Urinary bladder (tissue), 4 donors: ENCODE measurements around the gene CHMP2A. TPM values are rescaled to one million over a fixed set of nuclear protein-coding genes. Genes with fewer than 3 reads are reported as not detected.
"Not testable (repeated sequence)": the region's sequence is repeated elsewhere in the genome, so short reads cannot be mapped to it uniquely, and the experiment has no call there.

Source experiments
- DNase-seq: peaks from one replicate; pipeline ENCODE4 v3.0.0-alpha.2; 2015; ENCODE audit errors: extremely low spot score
- H3K27ac ChIP-seq: one replicate; pipeline ENCODE4 v1.5.1; 2013; ENCODE audit warnings: low read depth, mild to moderate bottlenecking, moderate library complexity
- H3K36me3 ChIP-seq: one replicate; pipeline ENCODE4 v1.6.1; 2013; ENCODE audit warnings: mild to moderate bottlenecking, moderate library complexity; ENCODE audit not compliant: insufficient read depth
- H3K4me1 ChIP-seq: one replicate; pipeline ENCODE4 v1.6.1; 2013; ENCODE audit warnings: mild to moderate bottlenecking, moderate library complexity; ENCODE audit not compliant: insufficient read depth
- H3K4me3 ChIP-seq: one replicate; pipeline ENCODE4 v1.5.1; 2013; ENCODE audit warnings: low read depth, low read length
- WGBS: extraction: QIAGEN DNeasy Blood & Tissue Kit; methylation state at CpG from one replicate; pipeline ENCODE4 v1.1.7; 2013; 5-methylcytosine and 5-hydroxymethylcytosine counted together
- polyA plus RNA-seq: library from polyadenylated mRNA; stranded (reverse); fragments of 200-250 nt; gene quantifications from one replicate; pipeline ENCODE4 v1.2.3, GENCODE V29; 2013
- small RNA-seq: library from RNA; depleted of rRNA; stranded (forward); fragments of <200 nt; gene quantifications from one replicate; pipeline ENCODE3, GENCODE V24; 2014
- total RNA-seq: library from RNA; depleted of rRNA; stranded (reverse); fragments of >200 nt; gene quantifications from one replicate; pipeline ENCODE4 v1.2.3, GENCODE V29; 2014
- donor health status: healthy with polysubstance abuse.
- donor health status: healthy.

CHMP2A gene
- total and polyA plus RNA-seq, 2 donors, result 38.4 to 212 TPM

DNA sequence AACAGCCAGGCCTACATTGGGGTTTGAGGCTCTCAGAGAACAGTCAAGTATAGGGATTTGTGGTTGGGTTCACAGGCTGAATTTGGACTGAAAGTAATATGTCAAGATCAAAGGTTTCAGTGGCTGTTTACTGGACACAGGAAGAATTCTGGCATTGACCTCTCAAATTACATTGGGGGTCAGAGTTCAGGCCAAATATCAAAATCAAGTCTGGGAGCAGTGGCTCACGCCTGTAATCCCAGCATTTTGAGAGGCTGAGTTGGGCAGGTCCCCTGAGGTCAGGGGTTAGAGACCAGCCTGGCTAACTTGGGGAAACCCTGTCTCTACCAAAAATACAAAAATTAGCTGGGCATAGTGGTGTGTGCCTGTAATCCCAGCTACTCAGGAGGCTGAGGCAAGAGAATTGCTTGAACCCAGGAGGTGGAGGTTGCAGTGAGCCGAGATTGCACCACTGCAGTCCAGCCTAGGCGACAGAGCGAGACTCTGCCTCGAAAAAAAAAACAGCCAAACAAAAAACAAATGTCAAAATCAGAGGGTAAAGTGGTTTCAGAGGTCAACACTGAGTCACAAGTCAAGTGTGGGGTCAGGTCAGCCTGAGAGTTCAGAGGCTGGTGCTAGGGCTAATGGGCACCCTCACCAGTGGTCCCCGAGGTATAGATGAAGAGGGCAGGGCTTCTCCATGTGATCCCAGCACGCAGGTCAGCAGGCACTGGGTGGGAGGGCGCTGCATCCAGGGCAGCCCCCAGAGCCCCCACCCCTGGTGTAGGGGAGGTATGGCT is 44.6 kb downstream of the CHMP2A start:
- H3K4me1 ChIP-seq, result no peaks in the 10 kb centered on the region
- no peaks in the 10 kb centered on the region for H3K36me3 ChIP-seq
- H3K4me3 ChIP-seq, result no peak overlapping the region
- H3K27ac ChIP-seq, result no peak overlapping the region
- DNase-seq, result no peak
- 81% methylated on average over 8 of the region's 8 CpGs for WGBS

DNA sequence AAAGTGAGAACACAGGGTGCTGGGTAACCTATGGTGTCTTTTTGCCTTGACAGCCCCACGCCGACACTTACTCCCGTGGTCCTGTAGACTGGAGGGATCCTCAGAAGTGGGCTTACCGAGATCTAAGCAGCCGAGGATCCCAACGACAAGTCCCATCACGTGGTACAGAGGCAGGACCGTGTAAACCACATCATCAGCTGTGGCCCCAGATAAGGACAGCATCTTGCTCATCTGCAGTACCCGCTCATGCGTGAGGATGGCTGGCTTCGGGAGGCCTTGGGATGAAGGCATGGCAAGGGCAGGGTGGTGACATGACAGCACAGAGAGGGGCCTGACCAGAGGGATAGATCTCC is 45.2 kb downstream of the CHMP2A start:
- Histone ChIP-seq H3K27ac (no peak overlapping the region), H3K4me3 (no peak overlapping the region), H3K36me3 (no peaks in the 10 kb centered on the region), H3K4me1 (no peaks in the 10 kb centered on the region)
- WGBS, result 78% methylated on average over 11 of the region's 11 CpGs
- no peak for DNase-seq

DNA sequence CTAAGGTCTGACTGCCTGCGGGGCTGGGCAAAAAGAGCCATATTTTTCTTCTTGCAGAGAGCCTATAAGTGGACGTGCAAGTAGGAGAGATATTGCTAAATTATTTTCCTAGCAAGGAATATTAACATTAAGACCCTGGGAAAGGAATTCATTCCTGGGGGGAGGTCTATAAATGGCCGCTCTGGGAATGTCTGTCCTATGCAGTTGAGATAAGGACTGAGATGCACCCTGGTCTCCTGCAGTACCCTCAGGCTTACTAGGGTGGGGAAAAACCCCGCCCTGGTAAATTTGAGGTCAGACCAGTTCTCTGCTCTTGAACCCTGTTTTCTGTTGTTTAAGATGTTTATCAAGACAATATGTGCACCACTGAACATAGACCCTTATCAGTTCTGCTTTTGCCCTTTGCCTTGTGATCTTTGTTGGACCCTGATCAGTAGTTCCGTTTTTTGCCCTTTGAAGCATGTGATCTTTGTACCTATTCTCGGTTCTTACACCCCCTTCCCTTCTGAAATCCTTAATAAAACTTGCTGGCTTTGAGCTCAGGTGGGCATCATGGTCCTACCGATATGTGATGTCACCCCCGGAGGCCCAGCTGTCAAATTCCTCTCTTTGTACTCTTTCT is 47.2 kb downstream of the CHMP2A start:
- 71% methylated on average over 8 of the region's 8 CpGs for WGBS
- not testable (repeated sequence) for H3K27ac ChIP-seq, H3K4me1 ChIP-seq, DNase-seq, H3K36me3 ChIP-seq, H3K4me3 ChIP-seq

Small RNAs within 50 kb of the gene (small RNA-seq; reads per million reads assigned to genes)
- gene MIR6807, result not detected
- not detected for gene RN7SL525P

Other genes starting within 250 kb of the CHMP2A start
- gene ERVK3-1, start 249.7 kb downstream of the CHMP2A start, total RNA-seq, result 30.1 TPM
- gene ERVK3-1, start 249.7 kb downstream of the CHMP2A start, polyA plus RNA-seq, result 33.9 TPM
- gene ZSCAN22, start 228.1 kb downstream of the CHMP2A start, total RNA-seq, result 2.9 TPM
- gene ZSCAN22, start 228.1 kb downstream of the CHMP2A start, polyA plus RNA-seq, result 1.6 TPM
- gene A1BG, start 201.6 kb downstream of the CHMP2A start, total RNA-seq, result 0.69 TPM
- gene A1BG, start 201.6 kb downstream of the CHMP2A start, polyA plus RNA-seq, result 19.3 TPM
- 2.1 TPM for gene ZNF497, start 192.4 kb downstream of the CHMP2A start, total RNA-seq
- 0.73 TPM for gene ZNF497, start 192.4 kb downstream of the CHMP2A start, polyA plus RNA-seq
- 1.5 TPM for gene ZNF837, start 174.1 kb downstream of the CHMP2A start, total RNA-seq
- gene ZNF837, start 174.1 kb downstream of the CHMP2A start, polyA plus RNA-seq, result 1.6 TPM
- 1,214 TPM for gene RPS5, start 167.8 kb downstream of the CHMP2A start, total RNA-seq
- 1,879 TPM for gene RPS5, start 167.8 kb downstream of the CHMP2A start, polyA plus RNA-seq
- not detected for gene RNF225, start 159.4 kb downstream of the CHMP2A start, total RNA-seq
- gene RNF225, start 159.4 kb downstream of the CHMP2A start, polyA plus RNA-seq, result 0.11 TPM
- 13.6 TPM for gene ZNF584, start 146.5 kb downstream of the CHMP2A start, total RNA-seq
- 18.5 TPM for gene ZNF584, start 146.5 kb downstream of the CHMP2A start, polyA plus RNA-seq
- gene ZNF132, start 115.0 kb downstream of the CHMP2A start, total RNA-seq, result 11.9 TPM
- 2.3 TPM for gene ZNF132, start 115.0 kb downstream of the CHMP2A start, polyA plus RNA-seq
- 6.6 TPM for gene ZNF324B, start 103.5 kb downstream of the CHMP2A start, total RNA-seq
- gene ZNF324B, start 103.5 kb downstream of the CHMP2A start, polyA plus RNA-seq, result 5.4 TPM
- 9.5 TPM for gene ZNF324, start 88.0 kb downstream of the CHMP2A start, total RNA-seq
- 8.6 TPM for gene ZNF324, start 88.0 kb downstream of the CHMP2A start, polyA plus RNA-seq
- gene ZNF446, start 78.8 kb downstream of the CHMP2A start, total RNA-seq, result 6.0 TPM
- 16.2 TPM for gene ZNF446, start 78.8 kb downstream of the CHMP2A start, polyA plus RNA-seq
- gene SLC27A5, start 43.1 kb downstream of the CHMP2A start, total RNA-seq, result 3.5 TPM
- 16.8 TPM for gene SLC27A5, start 43.1 kb downstream of the CHMP2A start, polyA plus RNA-seq
- 3.3 TPM for gene ZBTB45, start 35.3 kb downstream of the CHMP2A start, total RNA-seq
- 18.4 TPM for gene ZBTB45, start 35.3 kb downstream of the CHMP2A start, polyA plus RNA-seq
- gene TRIM28, start 11.0 kb downstream of the CHMP2A start, total RNA-seq, result 177 TPM
- 282 TPM for gene TRIM28, start 11.0 kb downstream of the CHMP2A start, polyA plus RNA-seq
- 31.0 TPM for gene UBE2M, start 3.5 kb upstream of the CHMP2A start, total RNA-seq
- gene UBE2M, start 3.5 kb upstream of the CHMP2A start, polyA plus RNA-seq, result 69.3 TPM
- gene MZF1, start 18.2 kb upstream of the CHMP2A start, total RNA-seq, result 12.4 TPM
- gene MZF1, start 18.2 kb upstream of the CHMP2A start, polyA plus RNA-seq, result 22.1 TPM